ENCODE results near the gene LRRC19. TPM values are rescaled to one million over a fixed set of nuclear protein-coding genes. Genes with fewer than 3 reads are reported as not detected.
A peak's percentile ranks its signal among the peaks of the same experiment; 100 is the strongest.

Gene LRRC19
- total RNA-seq, 1 experiment from 2014 or later = not detected

GRCh38 chr9:26973989-26974388 lies 31.5 kb downstream of the LRRC19 start (continued):
- TF ChIP-seq, protein P1, sequence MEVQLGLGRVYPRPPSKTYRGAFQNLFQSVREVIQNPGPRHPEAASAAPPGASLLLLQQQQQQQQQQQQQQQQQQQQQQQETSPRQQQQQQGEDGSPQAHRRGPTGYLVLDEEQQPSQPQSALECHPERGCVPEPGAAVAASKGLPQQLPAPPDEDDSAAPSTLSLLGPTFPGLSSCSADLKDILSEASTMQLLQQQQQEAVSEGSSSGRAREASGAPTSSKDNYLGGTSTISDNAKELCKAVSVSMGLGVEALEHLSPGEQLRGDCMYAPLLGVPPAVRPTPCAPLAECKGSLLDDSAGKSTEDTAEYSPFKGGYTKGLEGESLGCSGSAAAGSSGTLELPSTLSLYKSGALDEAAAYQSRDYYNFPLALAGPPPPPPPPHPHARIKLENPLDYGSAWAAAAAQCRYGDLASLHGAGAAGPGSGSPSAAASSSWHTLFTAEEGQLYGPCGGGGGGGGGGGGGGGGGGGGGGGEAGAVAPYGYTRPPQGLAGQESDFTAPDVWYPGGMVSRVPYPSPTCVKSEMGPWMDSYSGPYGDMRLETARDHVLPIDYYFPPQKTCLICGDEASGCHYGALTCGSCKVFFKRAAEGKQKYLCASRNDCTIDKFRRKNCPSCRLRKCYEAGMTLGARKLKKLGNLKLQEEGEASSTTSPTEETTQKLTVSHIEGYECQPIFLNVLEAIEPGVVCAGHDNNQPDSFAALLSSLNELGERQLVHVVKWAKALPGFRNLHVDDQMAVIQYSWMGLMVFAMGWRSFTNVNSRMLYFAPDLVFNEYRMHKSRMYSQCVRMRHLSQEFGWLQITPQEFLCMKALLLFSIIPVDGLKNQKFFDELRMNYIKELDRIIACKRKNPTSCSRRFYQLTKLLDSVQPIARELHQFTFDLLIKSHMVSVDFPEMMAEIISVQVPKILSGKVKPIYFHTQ (CRISPR knock-in tag; IDR thresholded peaks at IDR 0.05) = no peak
- no peak for TF ChIP-seq ZNF671 (CRISPR knock-in tag; IDR thresholded peaks at IDR 0.05)
- TF ChIP-seq ZNF138 (CRISPR knock-in tag; conservative IDR thresholded peaks at IDR 0.05) = no peak
- TF ChIP-seq ZNF423 (CRISPR knock-in tag; IDR thresholded peaks at IDR 0.05) = no peak
- TF ChIP-seq ZBTB21 (CRISPR knock-in tag; IDR thresholded peaks at IDR 0.05; ENCODE audit: borderline replicate concordance) = no peak
- no peak for TF ChIP-seq PRRX2 (CRISPR knock-in tag; IDR thresholded peaks at IDR 0.05)
- TF ChIP-seq, protein P2, sequence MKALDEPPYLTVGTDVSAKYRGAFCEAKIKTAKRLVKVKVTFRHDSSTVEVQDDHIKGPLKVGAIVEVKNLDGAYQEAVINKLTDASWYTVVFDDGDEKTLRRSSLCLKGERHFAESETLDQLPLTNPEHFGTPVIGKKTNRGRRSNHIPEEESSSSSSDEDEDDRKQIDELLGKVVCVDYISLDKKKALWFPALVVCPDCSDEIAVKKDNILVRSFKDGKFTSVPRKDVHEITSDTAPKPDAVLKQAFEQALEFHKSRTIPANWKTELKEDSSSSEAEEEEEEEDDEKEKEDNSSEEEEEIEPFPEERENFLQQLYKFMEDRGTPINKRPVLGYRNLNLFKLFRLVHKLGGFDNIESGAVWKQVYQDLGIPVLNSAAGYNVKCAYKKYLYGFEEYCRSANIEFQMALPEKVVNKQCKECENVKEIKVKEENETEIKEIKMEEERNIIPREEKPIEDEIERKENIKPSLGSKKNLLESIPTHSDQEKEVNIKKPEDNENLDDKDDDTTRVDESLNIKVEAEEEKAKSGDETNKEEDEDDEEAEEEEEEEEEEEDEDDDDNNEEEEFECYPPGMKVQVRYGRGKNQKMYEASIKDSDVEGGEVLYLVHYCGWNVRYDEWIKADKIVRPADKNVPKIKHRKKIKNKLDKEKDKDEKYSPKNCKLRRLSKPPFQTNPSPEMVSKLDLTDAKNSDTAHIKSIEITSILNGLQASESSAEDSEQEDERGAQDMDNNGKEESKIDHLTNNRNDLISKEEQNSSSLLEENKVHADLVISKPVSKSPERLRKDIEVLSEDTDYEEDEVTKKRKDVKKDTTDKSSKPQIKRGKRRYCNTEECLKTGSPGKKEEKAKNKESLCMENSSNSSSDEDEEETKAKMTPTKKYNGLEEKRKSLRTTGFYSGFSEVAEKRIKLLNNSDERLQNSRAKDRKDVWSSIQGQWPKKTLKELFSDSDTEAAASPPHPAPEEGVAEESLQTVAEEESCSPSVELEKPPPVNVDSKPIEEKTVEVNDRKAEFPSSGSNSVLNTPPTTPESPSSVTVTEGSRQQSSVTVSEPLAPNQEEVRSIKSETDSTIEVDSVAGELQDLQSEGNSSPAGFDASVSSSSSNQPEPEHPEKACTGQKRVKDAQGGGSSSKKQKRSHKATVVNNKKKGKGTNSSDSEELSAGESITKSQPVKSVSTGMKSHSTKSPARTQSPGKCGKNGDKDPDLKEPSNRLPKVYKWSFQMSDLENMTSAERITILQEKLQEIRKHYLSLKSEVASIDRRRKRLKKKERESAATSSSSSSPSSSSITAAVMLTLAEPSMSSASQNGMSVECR (CRISPR knock-in tag; IDR thresholded peaks at IDR 0.05; ENCODE audit: borderline replicate concordance) = no peak

- POLR2A ChIA-PET = no interaction called here
- Mint-ChIP-seq H3K27me3 (ENCODE audit: low read depth) (no peaks in the 10 kb centered on the region), H3K27ac (no peak overlapping the region), H3K9me3 (no peaks in the 10 kb centered on the region), H3K4me3 (no peak overlapping the region), H3K4me1 (peaks cover 30% of the 10 kb centered on the region), H3K36me3 (no peaks in the 10 kb centered on the region)
- TF ChIP-seq ZNF219 (CRISPR knock-in tag; IDR thresholded peaks at IDR 0.05; ENCODE audit: borderline replicate concordance) = no peak
- no peak for TF ChIP-seq SP1 (CRISPR knock-in tag; conservative IDR thresholded peaks at IDR 0.05)
- no peak for TF ChIP-seq ZNF281 (CRISPR knock-in tag; IDR thresholded peaks at IDR 0.05)
- TF ChIP-seq RELA (CRISPR knock-in tag; IDR thresholded peaks at IDR 0.05; ENCODE audit: borderline replicate concordance) = no peak
- TF ChIP-seq PRRX2 (CRISPR knock-in tag; IDR thresholded peaks at IDR 0.05) = no peak
- TF ChIP-seq KAT7 (CRISPR knock-in tag; IDR thresholded peaks at IDR 0.05; ENCODE audit: borderline replicate concordance) = no peak
- ATAC-seq (no peak), DNase-seq (ENCODE audit: low spot score) (no peak)
- CTCF ChIA-PET = no interaction called here
Observed at GRCh38 chr9:26971721-26972120, 33.8 kb downstream of the LRRC19 start.

DNA sequence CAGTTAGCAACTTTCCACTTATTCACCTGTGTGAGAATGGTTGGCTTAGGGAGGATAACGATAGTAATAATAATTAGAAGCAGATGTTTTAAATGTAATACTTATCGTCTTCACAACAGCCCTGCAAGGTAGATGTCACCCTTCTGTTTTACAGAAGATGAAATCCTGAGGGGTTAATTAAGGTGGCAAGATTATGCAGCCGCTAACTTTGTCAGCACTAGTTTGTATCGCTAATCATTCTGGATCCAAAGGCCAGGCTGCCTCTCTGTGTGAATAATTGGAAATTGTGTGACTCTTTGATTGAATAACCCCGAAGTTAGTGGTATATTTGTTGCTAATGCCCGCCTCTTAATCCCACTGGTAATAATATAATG lies 48.6 kb downstream of the LRRC19 start:
- ATAC-seq (no peak), DNase-seq (ENCODE audit: low spot score) (no peak)
- POLR2A ChIA-PET = interaction anchor here (1.3 to 2.2 kb wide), 4 partner anchors 10 to 65 kb away, joined by 5 to 12 read pairs (median 10); partner anchors contain the start of genes CAAP1 and PLAA
- peaks cover 17% of the 10 kb centered on the region for H3K4me1 Mint-ChIP-seq
- no peaks in the 10 kb centered on the region; the same call in 1 of the 2 replicates for H3K27me3 Mint-ChIP-seq (ENCODE audit: low read depth)
- H3K4me3 Mint-ChIP-seq = peak overlapping the region; percentile 90
- no peaks in the 10 kb centered on the region; the same call in 1 of the 2 replicates for H3K36me3 Mint-ChIP-seq
- no peaks in the 10 kb centered on the region for H3K9me3 Mint-ChIP-seq
- CTCF ChIA-PET = interaction anchor here (1.0 kb wide), 1 partner anchor 28 kb away, joined by 3 read pairs; no protein-coding TSS in a partner anchor
- H3K27ac Mint-ChIP-seq = peak overlapping the region; percentile 93
- TF ChIP-seq ZNF219 (CRISPR knock-in tag; IDR thresholded peaks at IDR 0.05; ENCODE audit: borderline replicate concordance) (no peak), JUN (CRISPR knock-in tag; IDR thresholded peaks at IDR 0.05) (no peak), TCF7 (CRISPR knock-in tag; IDR thresholded peaks at IDR 0.05; ENCODE audit: low read depth) (no peak), ETV6 (CRISPR knock-in tag; IDR thresholded peaks at IDR 0.05) (no peak), PRRX2 (CRISPR knock-in tag; IDR thresholded peaks at IDR 0.05) (no peak), SP1 (CRISPR knock-in tag; conservative IDR thresholded peaks at IDR 0.05) (no peak), FOXJ3 (CRISPR knock-in tag; IDR thresholded peaks at IDR 0.05; ENCODE audit: borderline replicate concordance) (no peak), ZBTB21 (CRISPR knock-in tag; IDR thresholded peaks at IDR 0.05; ENCODE audit: borderline replicate concordance) (no peak), ZNF396 (CRISPR knock-in tag; IDR thresholded peaks at IDR 0.05; ENCODE audit: borderline replicate concordance) (no peak)
- TF ChIP-seq, protein P3, sequence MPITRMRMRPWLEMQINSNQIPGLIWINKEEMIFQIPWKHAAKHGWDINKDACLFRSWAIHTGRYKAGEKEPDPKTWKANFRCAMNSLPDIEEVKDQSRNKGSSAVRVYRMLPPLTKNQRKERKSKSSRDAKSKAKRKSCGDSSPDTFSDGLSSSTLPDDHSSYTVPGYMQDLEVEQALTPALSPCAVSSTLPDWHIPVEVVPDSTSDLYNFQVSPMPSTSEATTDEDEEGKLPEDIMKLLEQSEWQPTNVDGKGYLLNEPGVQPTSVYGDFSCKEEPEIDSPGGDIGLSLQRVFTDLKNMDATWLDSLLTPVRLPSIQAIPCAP (CRISPR knock-in tag; IDR thresholded peaks at IDR 0.05) = no peak
- TF ChIP-seq, protein P4, sequence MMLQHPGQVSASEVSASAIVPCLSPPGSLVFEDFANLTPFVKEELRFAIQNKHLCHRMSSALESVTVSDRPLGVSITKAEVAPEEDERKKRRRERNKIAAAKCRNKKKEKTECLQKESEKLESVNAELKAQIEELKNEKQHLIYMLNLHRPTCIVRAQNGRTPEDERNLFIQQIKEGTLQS (CRISPR knock-in tag; conservative IDR thresholded peaks at IDR 0.05) = no peak
- TF ChIP-seq, protein P1 (CRISPR knock-in tag; IDR thresholded peaks at IDR 0.05) = no peak
